SK-N-SH treated with all-trans-retinoic acid at 6 μM for 48 hours (cell line): ENCODE data around the gene SLX9.

Source experiments
- ATAC-seq: fragments of 200-7000 bp; cut with Tn5 transposase; 3 replicates; pipeline ENCODE4 v1.9.1; 2020; ENCODE audit warnings: mild to moderate bottlenecking, moderate library complexity
- ARNTL ChIP-seq: fragments of 450-650 bp; formaldehyde crosslinking; IDR thresholded peaks from 2 replicates; pipeline ENCODE4 v1.5.0; 2020; ENCODE audit warnings: low read depth, mild to moderate bottlenecking, moderate library complexity, borderline replicate concordance
- CSDC2 ChIP-seq: fragments of 250-450 bp; sonication (Bioruptor Pico); IDR thresholded peaks from 2 replicates; pipeline ENCODE4 v1.5.0; 2020; ENCODE audit warnings: mild to moderate bottlenecking, moderate library complexity
- ESRRG ChIP-seq: fragments of 250-450 bp; sonication (Bioruptor Pico); IDR thresholded peaks from 2 replicates; pipeline ENCODE4 v1.6.1; 2021; ENCODE audit warnings: mild to moderate bottlenecking
- GLIS3 ChIP-seq: fragments of 250-450 bp; sonication (Bioruptor Pico); IDR thresholded peaks from 2 replicates; pipeline ENCODE4 v1.5.0; 2020; ENCODE audit warnings: mild to moderate bottlenecking, moderate library complexity
- ISL1 ChIP-seq: fragments of 250-450 bp; sonication (Bioruptor Pico); IDR thresholded peaks from 2 replicates; pipeline ENCODE4 v2.1.2; 2022; ENCODE audit warnings: mild to moderate bottlenecking, moderate library complexity
- OSR1 ChIP-seq: fragments of 250-450 bp; sonication (Bioruptor Pico); IDR thresholded peaks from 2 replicates; pipeline ENCODE4 v1.8.0; 2022; ENCODE audit warnings: moderate library complexity, mild to moderate bottlenecking, inconsistent platforms
- PPARA ChIP-seq: fragments of 250-450 bp; sonication (Bioruptor Pico); IDR thresholded peaks from 2 replicates; pipeline ENCODE4 v1.5.0; 2020; ENCODE audit warnings: mild to moderate bottlenecking, borderline replicate concordance
- SNAI2 ChIP-seq: fragments of 250-450 bp; sonication (Bioruptor Pico); IDR thresholded peaks from 2 replicates; pipeline ENCODE4 v1.5.0; 2020; ENCODE audit warnings: mild to moderate bottlenecking, moderate library complexity
- TCF4 ChIP-seq: fragments of 250-450 bp; sonication (Bioruptor Pico); IDR thresholded peaks from 2 replicates; pipeline ENCODE4 v1.8.0; 2021; ENCODE audit warnings: mild to moderate bottlenecking, moderate library complexity, borderline replicate concordance
- TOX ChIP-seq: fragments of 250-450 bp; sonication (Bioruptor Pico); IDR thresholded peaks from 2 replicates; pipeline ENCODE4 v1.8.0; 2021; ENCODE audit warnings: mild to moderate bottlenecking, moderate library complexity, borderline replicate concordance
- ZC3H10 ChIP-seq: fragments of 250-450 bp; sonication (Bioruptor Pico); IDR thresholded peaks from 2 replicates; pipeline ENCODE4 v1.5.1; 2021; ENCODE audit warnings: mild to moderate bottlenecking, moderate library complexity
- ZFP3 ChIP-seq: fragments of 250-450 bp; sonication (Bioruptor Pico); IDR thresholded peaks from 2 replicates; pipeline ENCODE4 v1.5.0; 2020; ENCODE audit warnings: mild to moderate bottlenecking, moderate library complexity
- ZFP30 ChIP-seq: fragments of 450-650 bp; formaldehyde crosslinking; IDR thresholded peaks from 2 replicates; pipeline ENCODE4 v1.5.0; 2022; ENCODE audit warnings: mild to moderate bottlenecking, moderate library complexity
- ZNF565 ChIP-seq: fragments of 450-650 bp; formaldehyde crosslinking; conservative IDR thresholded peaks from 2 replicates; pipeline ENCODE4 v1.5.0; 2020; ENCODE audit warnings: low read depth, mild to moderate bottlenecking, moderate library complexity
- ZNF70 ChIP-seq: fragments of 450-650 bp; formaldehyde crosslinking; IDR thresholded peaks from 2 replicates; pipeline ENCODE4 v1.5.0; 2020; ENCODE audit warnings: mild to moderate bottlenecking, moderate library complexity
- ZNF8 ChIP-seq: fragments of 450-650 bp; formaldehyde crosslinking; IDR thresholded peaks from 2 replicates; pipeline ENCODE4 v1.5.0; 2020; ENCODE audit warnings: mild to moderate bottlenecking, moderate library complexity
- TF ChIP-seq, protein P1 (sequence below): fragments of 250-450 bp; sonication (Bioruptor Pico); IDR thresholded peaks from 2 replicates; pipeline ENCODE4 v1.8.0; 2020; ENCODE audit warnings: mild to moderate bottlenecking, moderate library complexity, borderline replicate concordance
- TF ChIP-seq, protein P2 (sequence below): fragments of 250-450 bp; sonication (Bioruptor Pico); IDR thresholded peaks from 2 replicates; pipeline ENCODE4 v1.8.0; 2021; ENCODE audit warnings: low read depth, mild to moderate bottlenecking, moderate library complexity, borderline replicate concordance
- TF ChIP-seq, protein P3 (sequence below): fragments of 250-450 bp; sonication (Bioruptor Pico); IDR thresholded peaks from 2 replicates; pipeline ENCODE4 v1.5.0; 2020; ENCODE audit warnings: mild to moderate bottlenecking, moderate library complexity
- TF ChIP-seq, protein P4 (sequence below): fragments of 250-450 bp; sonication (Bioruptor Pico); IDR thresholded peaks from 2 replicates; pipeline ENCODE4 v1.5.1; 2020; ENCODE audit warnings: low read depth, mild to moderate bottlenecking, moderate library complexity
- TF ChIP-seq, protein P5 (sequence below): fragments of 250-450 bp; sonication (Bioruptor Pico); IDR thresholded peaks from 2 replicates; pipeline ENCODE4 v1.5.1; 2021; ENCODE audit warnings: mild to moderate bottlenecking, moderate library complexity

The SLX9 gene

DNA sequence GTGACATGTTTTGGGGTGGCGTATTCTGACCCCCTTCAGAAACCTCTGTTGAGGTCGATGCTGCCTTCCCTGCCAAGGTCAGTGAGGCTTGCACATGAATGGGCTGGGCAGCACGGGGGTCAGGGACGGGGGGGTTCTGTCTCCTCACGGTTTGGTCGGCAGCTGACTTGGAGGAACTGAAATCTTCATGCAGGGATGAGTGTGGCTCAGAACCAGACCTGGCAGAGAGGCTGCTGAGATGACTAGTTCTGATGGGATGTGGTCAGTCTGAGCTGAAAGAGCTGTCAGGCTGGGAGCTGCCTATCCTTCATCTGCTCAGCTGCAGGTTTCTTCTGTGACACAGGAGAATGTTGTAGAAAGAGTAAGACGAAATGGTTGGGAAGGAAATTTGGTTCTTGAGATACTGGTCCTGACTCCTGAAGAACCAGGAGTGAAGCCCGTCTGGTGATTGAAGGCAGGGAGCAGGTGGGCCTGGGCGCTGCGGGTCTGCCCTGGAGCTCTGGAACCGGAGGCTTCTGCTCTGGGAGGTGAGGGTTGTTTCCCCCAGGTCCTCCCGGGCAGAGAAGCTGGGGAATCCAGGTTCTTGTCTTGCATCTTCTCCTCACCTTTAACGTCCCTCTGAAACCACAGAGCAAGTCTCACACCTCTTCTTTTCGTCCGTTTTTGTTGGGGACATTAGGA, 3.3 kb downstream of the SLX9 start:
- no peak for ATAC-seq
- TF ChIP-seq TOX (CRISPR knock-in tag): no peak
- TF ChIP-seq, protein P1, sequence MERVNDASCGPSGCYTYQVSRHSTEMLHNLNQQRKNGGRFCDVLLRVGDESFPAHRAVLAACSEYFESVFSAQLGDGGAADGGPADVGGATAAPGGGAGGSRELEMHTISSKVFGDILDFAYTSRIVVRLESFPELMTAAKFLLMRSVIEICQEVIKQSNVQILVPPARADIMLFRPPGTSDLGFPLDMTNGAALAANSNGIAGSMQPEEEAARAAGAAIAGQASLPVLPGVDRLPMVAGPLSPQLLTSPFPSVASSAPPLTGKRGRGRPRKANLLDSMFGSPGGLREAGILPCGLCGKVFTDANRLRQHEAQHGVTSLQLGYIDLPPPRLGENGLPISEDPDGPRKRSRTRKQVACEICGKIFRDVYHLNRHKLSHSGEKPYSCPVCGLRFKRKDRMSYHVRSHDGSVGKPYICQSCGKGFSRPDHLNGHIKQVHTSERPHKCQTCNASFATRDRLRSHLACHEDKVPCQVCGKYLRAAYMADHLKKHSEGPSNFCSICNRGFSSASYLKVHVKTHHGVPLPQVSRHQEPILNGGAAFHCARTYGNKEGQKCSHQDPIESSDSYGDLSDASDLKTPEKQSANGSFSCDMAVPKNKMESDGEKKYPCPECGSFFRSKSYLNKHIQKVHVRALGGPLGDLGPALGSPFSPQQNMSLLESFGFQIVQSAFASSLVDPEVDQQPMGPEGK: no peak
- TF ChIP-seq ZFP3 (CRISPR knock-in tag): no peak
- no peak for TF ChIP-seq ZNF8 (CRISPR knock-in tag)
- TF ChIP-seq, protein P2, sequence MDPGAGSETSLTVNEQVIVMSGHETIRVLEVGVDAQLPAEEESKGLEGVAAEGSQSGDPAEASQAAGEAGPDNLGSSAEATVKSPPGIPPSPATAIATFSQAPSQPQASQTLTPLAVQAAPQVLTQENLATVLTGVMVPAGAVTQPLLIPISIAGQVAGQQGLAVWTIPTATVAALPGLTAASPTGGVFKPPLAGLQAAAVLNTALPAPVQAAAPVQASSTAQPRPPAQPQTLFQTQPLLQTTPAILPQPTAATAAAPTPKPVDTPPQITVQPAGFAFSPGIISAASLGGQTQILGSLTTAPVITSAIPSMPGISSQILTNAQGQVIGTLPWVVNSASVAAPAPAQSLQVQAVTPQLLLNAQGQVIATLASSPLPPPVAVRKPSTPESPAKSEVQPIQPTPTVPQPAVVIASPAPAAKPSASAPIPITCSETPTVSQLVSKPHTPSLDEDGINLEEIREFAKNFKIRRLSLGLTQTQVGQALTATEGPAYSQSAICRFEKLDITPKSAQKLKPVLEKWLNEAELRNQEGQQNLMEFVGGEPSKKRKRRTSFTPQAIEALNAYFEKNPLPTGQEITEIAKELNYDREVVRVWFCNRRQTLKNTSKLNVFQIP: no peak
- no peak for TF ChIP-seq ISL1 (CRISPR knock-in tag)
- TF ChIP-seq PPARA (CRISPR knock-in tag): no peak
- TF ChIP-seq, protein P3, sequence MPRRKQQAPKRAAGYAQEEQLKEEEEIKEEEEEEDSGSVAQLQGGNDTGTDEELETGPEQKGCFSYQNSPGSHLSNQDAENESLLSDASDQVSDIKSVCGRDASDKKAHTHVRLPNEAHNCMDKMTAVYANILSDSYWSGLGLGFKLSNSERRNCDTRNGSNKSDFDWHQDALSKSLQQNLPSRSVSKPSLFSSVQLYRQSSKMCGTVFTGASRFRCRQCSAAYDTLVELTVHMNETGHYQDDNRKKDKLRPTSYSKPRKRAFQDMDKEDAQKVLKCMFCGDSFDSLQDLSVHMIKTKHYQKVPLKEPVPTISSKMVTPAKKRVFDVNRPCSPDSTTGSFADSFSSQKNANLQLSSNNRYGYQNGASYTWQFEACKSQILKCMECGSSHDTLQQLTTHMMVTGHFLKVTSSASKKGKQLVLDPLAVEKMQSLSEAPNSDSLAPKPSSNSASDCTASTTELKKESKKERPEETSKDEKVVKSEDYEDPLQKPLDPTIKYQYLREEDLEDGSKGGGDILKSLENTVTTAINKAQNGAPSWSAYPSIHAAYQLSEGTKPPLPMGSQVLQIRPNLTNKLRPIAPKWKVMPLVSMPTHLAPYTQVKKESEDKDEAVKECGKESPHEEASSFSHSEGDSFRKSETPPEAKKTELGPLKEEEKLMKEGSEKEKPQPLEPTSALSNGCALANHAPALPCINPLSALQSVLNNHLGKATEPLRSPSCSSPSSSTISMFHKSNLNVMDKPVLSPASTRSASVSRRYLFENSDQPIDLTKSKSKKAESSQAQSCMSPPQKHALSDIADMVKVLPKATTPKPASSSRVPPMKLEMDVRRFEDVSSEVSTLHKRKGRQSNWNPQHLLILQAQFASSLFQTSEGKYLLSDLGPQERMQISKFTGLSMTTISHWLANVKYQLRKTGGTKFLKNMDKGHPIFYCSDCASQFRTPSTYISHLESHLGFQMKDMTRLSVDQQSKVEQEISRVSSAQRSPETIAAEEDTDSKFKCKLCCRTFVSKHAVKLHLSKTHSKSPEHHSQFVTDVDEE (CRISPR knock-in tag): no peak
- TF ChIP-seq, protein P4, sequence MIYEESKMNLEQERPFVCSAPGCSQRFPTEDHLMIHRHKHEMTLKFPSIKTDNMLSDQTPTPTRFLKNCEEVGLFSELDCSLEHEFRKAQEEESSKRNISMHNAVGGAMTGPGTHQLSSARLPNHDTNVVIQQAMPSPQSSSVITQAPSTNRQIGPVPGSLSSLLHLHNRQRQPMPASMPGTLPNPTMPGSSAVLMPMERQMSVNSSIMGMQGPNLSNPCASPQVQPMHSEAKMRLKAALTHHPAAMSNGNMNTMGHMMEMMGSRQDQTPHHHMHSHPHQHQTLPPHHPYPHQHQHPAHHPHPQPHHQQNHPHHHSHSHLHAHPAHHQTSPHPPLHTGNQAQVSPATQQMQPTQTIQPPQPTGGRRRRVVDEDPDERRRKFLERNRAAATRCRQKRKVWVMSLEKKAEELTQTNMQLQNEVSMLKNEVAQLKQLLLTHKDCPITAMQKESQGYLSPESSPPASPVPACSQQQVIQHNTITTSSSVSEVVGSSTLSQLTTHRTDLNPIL: no peak
- TF ChIP-seq ESRRG (CRISPR knock-in tag): no peak
- no peak for TF ChIP-seq ZC3H10 (CRISPR knock-in tag)
- no peak for TF ChIP-seq ZNF70 (CRISPR knock-in tag)
- TF ChIP-seq SNAI2 (CRISPR knock-in tag): no peak

DNA sequence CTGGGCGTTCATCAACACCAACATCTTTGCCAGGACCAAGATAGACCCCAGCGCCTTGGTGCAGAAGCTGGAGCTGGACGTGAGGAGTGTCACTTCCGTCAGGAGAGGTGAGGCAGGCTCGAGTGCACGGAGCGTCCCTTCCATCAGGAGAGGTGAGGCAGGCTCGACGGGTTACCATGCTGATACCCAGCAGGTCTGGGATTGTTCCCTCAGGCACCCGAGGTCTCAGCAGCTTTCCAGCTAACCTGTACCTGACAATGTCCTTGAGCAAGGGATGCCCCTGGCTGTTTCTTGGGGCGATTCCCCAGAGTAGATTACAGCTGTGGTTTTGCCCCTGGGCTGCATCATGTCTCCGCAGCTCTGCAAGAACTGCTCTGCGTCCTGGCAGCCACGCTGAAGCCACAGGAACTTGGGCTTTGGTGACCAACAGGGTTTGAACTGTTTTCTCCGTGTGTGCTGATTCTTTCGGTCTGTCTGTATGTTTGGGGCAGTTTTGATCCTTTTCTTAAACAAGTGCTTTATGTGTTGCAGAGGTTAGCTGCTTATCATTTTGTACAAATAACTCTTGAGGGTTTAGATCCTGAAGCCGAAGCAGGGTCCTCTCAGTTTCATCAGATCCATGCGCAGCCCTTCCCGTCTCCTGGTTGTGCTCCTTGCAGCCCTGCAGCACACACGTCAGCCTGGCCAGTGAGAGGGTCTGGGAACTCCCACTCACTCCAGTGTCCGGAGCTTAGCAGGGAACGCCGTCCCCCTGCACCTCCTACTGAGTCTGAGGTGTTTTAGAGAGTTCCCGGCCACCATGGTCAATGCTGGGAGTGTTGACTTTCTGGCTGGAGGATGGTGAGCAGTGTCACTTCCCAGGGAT, 4.1 kb downstream of the SLX9 start:
- ATAC-seq: no peak
- TF ChIP-seq ISL1 (CRISPR knock-in tag): no peak
- no peak for TF ChIP-seq PPARA (CRISPR knock-in tag)
- TF ChIP-seq GLIS3 (CRISPR knock-in tag): no peak
- no peak for TF ChIP-seq ESRRG (CRISPR knock-in tag)
- TF ChIP-seq OSR1 (CRISPR knock-in tag): no peak
- TF ChIP-seq ZFP30 (CRISPR knock-in tag): no peak
- no peak for TF ChIP-seq TOX (CRISPR knock-in tag)
- no peak for TF ChIP-seq ZNF70 (CRISPR knock-in tag)
- TF ChIP-seq ZNF565 (CRISPR knock-in tag): no peak
- TF ChIP-seq SNAI2 (CRISPR knock-in tag): no peak
- TF ChIP-seq, protein P3 (CRISPR knock-in tag): no peak
- TF ChIP-seq ARNTL (CRISPR knock-in tag): no peak
- TF ChIP-seq, protein P1: no peak
- TF ChIP-seq, protein P5, sequence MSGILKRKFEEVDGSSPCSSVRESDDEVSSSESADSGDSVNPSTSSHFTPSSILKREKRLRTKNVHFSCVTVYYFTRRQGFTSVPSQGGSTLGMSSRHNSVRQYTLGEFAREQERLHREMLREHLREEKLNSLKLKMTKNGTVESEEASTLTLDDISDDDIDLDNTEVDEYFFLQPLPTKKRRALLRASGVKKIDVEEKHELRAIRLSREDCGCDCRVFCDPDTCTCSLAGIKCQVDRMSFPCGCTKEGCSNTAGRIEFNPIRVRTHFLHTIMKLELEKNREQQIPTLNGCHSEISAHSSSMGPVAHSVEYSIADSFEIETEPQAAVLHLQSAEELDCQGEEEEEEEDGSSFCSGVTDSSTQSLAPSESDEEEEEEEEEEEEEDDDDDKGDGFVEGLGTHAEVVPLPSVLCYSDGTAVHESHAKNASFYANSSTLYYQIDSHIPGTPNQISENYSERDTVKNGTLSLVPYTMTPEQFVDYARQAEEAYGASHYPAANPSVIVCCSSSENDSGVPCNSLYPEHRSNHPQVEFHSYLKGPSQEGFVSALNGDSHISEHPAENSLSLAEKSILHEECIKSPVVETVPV (CRISPR knock-in tag): no peak
- no peak for TF ChIP-seq CSDC2
- TF ChIP-seq ZNF8 (CRISPR knock-in tag): no peak
- TF ChIP-seq ZFP3 (CRISPR knock-in tag): no peak
- no peak for TF ChIP-seq TCF4 (CRISPR knock-in tag)
- TF ChIP-seq, protein P2: no peak
